Stimulated activated CD8-positive, alpha-beta memory T cell treated with anti-CD3 and anti-CD28 coated beads, Interleukin-12 subunit alpha, Interleukin-12 subunit beta, amount 100 ng/mL, for 24 hours (primary cell): ENCODE measurements around the gene TSHZ3.

ENCODE experiments used
- DNase-seq: peaks from one replicate; pipeline ENCODE4 v3.0.0-alpha.2; 2020; ENCODE audit errors: extremely low read depth

The TSHZ3 gene

GRCh38 chr19:31312677-31313244, 36.5 kb downstream of the TSHZ3 start:
- DNase-seq, result no peak

DNA sequence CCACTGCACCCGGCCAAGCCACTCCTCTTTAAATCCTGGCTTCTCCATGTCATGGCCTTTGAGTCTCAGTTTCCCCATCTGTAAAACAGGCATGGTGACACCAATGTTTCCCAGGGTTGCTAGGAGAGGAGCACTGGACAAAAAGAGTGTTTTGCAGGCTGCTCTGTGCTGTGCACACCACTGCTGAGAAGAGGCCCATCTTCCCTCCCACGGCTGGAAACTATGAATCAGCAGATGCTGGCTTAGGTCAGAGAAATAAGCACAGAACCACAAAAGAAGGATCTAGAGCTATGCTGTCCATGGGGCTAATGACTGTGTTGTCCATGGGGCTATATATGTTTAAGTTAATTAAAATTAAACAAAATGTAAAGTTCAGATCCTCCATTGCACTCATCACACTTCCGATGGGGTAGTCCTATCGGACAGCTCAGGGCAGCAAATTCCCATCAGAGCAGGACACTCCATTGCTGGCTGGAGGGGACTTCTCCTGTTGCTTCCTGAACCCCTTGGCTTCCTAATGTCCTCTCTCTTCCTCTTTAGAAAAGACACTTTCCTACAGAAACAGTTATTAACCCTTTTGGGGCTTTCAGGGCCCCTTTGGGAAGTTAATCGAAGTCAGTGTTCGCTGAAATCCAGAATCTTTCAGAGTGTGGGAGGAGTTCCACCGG, 37.1 kb downstream of the TSHZ3 start:
- DNase-seq, result no peak

DNA sequence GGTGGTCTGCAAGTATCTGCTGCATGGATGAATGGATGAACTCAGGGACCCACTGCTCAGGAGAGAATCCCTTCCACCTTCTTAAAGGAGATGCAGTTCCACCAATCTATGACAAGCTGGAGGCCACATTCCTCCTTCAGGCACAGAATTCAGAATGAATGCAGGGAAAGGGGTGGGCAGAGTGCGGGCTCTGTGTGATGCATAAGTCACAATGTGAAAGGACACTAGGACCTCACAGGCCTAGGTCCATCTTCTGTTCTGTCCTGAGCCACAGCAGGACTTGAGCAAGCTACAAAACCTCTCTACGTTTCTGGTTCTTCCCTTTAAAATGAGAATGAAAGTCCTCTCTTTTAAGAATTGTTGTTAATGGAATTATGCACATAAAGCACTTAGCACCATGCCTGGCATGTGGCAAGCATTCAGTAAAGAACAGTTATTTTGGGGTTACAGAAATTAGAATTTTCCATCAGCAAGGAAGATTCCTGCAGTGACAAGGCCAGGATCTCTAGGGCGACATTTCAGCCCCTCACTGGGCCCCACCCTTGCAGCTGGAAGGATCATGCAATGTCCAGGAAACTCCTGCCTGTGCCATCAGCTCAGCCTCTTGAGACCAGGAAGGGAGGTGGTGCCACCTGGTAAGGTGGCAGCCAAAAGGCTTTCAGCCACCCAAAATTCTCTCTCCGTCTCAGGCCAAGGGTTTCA, 38.7 kb downstream of the TSHZ3 start:
- no peak for DNase-seq

GRCh38 chr19:31308781-31309180, 40.5 kb downstream of the TSHZ3 start:
- no peak for DNase-seq

DNA sequence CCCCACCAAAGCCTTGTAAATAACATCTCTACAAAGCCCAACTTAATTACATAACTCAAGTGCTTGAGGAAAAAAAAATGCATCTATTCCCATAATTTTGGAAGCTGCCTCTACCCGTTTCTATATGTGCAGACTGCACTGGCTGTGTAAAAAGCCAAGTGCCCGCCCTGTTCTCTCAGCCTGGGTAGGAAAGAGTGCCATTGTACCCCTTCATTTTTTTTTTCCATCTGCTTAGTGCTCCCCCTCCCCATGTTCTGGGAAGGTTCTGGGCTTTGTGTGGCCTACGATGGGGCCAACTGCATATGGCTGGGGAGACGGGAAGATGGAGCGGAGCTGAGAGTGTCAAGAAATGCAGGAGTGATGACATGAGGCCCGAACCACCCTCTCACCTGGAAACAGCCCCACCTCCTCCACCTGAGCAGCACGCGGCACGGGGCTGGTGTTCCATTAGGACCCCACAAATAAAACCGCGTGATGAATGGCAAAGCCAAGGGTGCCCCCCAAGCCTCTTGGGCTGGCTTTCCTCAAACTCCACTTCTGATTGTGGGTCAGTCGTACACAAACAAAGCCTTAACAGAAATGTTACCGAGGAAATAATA, 42.1 kb downstream of the TSHZ3 start:
- DNase-seq, result no peak

DNA sequence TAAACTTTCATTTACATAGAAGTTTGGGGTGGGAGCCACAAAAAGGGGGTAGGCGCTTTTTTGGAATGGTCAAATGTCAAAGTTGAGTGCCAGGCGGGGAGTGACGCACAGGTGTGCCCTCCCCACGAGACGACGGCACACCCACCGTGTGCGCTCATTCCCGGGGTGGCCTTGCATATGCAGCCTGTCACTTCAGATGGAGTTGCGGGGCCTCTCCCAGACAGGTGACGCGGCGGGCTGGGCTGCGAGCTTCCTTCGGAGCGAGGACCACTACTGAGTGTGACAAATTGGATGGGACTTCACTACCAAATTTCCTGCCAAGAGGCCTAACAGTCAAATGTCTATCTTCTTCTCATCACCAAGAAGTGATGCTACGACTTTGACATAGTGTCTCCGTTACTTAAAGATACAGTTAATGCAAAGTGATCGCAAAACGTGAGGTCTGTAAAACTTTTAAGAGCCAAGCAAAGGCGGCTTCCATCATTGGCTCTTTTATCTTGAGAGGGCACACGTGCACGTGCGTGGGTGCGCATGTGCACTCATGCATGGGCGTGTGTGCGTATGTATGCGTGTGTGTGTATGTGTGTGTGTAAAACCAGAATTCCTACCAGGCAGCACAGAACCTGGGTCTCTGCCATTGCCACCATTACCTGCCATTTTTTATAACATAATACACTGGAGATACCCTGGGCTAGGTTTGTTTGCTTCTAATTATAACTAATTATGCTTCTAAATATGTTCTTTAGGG, 43.1 kb downstream of the TSHZ3 start:
- no peak for DNase-seq

DNA sequence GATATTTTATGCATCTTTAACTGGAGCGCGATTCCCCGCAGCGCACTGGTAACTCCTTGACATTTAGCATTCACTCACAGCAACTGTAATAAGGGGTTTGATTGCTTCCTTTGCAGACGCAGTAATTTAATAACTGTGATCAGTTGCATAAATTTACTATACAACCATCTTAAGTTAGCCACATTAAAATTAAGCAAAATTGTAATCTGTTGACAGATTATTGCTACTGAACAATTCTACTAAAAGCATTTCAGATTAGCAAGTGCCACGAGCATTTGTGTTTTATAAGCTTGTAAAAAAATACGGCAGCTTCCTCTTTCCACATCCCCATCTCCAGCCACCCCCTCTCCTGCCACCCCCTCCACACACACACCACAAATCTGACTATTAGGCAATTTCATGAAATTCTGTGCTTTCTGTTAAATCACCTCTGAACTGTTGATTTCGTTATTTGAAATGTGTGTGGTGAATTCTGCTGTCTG, 44.4 kb downstream of the TSHZ3 start:
- no peak for DNase-seq

DNA sequence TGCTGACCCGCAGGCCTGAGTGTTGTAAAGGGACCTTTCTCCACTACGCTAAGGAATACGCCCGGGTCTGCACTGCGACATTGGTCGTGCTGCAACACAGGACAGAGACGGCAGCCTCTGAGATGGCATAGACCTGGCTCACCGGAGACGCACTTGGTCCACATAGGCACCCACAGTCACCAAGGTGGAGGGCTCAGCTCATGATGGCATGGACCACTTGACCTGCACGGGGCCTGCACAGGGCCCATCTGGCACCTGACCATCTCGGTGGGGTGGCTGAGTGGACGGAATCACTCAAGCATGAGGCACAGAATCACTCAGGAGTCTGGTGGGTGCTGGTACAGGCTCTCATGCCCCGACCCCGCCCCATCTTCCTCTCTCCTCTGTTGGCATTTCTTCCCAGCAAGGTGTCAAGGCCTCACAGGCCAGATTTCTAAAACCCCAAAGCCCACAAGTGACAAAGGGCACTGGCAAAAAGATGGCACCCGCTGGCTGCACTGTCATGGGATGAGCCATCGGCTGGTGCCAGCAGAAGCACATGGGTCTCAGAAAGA, 45.9 kb downstream of the TSHZ3 start:
- DNase-seq, result no peak

DNA sequence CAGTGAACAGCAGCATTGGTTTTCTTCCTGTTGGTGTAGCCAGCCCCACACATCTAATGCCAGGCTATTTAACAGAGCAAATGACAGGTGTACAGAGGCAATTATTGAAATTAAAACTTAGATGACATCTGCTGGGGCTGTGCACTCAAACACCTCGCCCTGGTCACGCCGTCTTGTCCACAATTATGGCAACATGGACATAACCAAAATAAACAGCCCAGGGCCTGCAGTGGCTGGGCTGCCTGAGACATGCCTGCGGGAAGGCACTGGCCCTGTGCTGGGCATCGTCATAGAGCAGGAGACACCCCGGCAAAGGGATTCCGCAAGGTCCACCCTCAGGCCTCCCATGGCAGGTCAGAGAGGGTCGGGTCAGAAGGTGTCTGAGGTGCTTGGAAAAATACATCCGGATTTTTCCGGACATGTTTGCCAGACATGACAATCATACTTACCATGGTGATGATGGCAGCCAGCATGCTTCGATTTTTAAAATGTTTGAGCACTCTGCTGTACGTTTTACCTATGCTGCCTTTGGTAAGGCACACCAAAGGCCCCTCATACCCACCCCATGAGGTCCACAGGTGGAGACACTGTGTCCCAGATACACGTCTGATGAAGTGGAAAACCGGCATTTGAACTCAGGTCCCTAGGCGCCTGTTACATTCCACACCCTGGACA, 47.8 kb downstream of the TSHZ3 start:
- no peak for DNase-seq

- DNase-seq, result no peak
Observed at GRCh38 chr19:31300422-31300821, 48.8 kb downstream of the TSHZ3 start.

- no peak for DNase-seq
Observed at GRCh38 chr19:31299665-31300064, 49.6 kb downstream of the TSHZ3 start.

- DNase-seq, result no peak
Observed at GRCh38 chr19:31297991-31298390, 51.2 kb downstream of the TSHZ3 start.

GRCh38 chr19:31296741-31297390, 52.4 kb downstream of the TSHZ3 start:
- DNase-seq, result no peak

DNA sequence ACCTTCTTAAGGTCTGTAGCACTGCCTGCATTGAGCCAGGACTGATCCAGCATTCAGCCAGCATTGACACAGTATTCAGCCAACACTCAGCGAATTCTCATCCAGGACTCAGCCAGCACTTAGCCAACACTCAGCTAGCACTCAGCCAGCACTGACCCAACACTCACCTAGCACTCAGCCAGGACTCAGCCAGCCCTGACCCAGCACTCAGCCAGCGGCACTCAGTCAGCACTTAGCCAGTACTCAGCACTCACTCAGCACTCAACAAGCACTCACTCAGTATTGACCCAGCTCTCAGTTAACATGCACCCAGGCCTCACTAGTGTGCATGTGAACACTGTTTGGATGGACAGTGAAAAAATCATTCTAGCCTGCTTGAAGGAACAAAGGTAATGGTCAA, 55.0 kb downstream of the TSHZ3 start:
- no peak for DNase-seq

- no peak for DNase-seq
Observed at GRCh38 chr19:31292639-31293185, 56.5 kb downstream of the TSHZ3 start.

DNA sequence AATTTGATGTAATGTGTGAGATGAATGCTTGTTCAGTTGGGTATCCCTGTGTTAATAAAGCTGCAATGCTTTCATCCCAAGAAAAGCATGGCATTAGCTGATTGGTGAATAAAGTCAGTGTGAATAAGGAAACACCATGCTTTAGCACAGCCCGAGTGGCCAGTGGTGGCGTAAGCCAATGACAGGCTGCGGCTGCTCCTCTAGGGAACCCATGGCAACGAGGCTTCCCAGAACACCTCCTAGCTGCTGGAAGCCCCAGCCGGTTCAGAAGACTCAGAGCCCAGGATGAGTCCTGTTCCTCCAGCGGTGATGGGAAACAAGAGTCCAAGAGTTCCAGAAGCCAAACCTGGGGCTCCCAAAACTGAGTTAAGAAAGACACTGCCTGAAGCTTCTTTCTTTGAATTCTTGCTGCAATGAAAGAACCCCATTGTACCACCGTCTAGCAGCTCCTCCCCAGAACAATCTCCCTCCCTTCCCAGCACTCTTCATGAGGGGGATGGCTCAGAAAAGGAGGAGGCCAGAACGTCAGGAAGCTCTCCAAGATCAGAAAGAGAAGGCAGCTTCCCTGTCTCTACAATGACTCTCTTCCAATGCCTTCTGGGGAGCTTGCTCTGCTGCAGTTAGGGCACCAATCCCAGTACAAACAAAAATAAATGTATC, 58.2 kb downstream of the TSHZ3 start:
- no peak for DNase-seq

- DNase-seq, result no peak
Observed at GRCh38 chr19:31289976-31290375, 59.3 kb downstream of the TSHZ3 start.

GRCh38 chr19:31289381-31289880, 59.8 kb downstream of the TSHZ3 start:
- no peak for DNase-seq

- no peak for DNase-seq
Observed at GRCh38 chr19:31286491-31286890, 62.7 kb downstream of the TSHZ3 start.

DNA sequence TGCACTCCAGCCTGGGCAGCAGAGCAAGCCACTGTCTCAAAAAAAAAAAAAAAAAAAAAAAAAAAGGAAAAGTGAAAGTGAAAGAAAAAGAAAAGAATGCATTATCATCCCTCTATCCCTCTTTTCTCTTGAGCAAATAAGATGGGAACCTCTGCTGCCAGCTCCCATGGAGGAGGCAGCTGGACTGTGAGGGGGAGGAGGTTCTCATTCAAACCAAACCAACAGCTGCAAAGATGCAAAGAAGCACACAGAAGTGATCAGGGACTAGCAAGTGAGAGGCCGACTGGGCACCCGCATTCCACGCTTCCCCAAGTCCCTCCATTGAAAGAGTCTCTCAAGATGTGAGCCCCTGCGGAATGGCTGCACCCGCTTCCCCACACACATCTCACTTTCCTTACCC, 63.5 kb downstream of the TSHZ3 start:
- no peak for DNase-seq
